GM19438 (cell line): ENCODE results near the gene SH3BP5.
A peak's percentile ranks its signal among the peaks of the same experiment; 100 is the strongest.

Experiments
- ATAC-seq: cut with Tn5 transposase; IDR thresholded peaks from one replicate; pipeline ENCODE4 v1.9.1; 2021; ENCODE audit warnings: low read depth; ENCODE audit not compliant: unreplicated experiment

SH3BP5 gene

GRCh38 chr3:15300323-15301078, 31.9 kb downstream of the SH3BP5 start:
- no peak for ATAC-seq

GRCh38 chr3:15299036-15299435, 33.4 kb downstream of the SH3BP5 start:
- no peak for ATAC-seq

GRCh38 chr3:15298504-15298903, 33.9 kb downstream of the SH3BP5 start:
- no peak for ATAC-seq

DNA sequence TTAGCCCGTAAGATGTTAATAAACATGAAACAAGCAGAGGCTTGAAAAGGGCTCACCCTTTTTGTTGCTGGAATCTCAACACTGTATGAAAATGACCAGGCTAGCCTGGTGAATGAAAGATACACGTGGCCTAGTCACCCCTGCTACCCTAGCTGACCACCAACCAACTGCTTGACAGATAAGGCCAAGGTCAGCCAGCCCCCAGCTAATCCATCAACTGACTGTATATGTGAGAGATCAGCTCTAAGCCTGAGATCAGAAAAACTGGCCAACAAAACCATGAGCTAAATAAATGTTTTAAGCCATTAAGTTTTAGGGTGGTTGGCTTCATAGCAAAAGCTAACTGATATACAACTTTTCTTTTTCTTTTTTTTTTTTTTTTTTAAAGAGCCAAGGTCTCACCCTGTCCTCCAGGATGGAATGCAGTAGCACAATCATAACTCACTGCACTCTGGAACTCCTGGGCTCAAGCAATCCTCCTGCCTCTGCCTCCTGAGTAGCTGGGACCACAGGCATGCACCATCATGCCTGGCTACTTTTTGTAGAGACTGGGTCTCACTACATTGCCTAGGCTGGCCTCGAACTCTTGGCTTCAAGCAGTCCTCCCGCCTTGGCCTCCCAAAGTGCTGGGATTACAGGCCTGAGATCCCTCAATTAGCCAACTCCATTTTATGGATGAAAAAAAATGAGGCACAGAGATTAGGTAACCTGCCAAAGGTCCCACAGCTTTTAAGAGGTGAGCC, 34.6 kb downstream of the SH3BP5 start:
- ATAC-seq: no peak

DNA sequence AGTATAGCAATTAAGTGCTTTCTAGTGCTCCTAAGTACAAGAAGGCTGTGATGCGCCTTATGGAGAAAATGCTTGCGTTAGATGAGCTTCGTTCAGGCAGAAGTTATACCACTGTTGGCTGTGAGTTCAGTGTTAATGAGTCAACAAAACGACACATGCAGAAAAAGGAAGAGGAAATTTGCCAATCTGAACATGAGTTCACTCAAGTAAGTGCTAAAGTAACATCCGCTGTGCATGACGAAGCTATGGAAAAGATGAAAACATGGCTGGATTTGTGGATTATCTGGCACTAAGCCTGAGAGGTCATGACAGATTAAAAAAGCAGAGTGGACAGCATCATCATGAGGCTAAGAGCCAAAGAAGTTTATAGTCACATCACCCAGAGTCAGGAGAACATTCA, 36.9 kb downstream of the SH3BP5 start:
- no peak for ATAC-seq

- no peak for ATAC-seq
Observed at GRCh38 chr3:15294929-15295328, 37.5 kb downstream of the SH3BP5 start.

GRCh38 chr3:15292765-15293522, 39.4 kb downstream of the SH3BP5 start:
- ATAC-seq: no peak

DNA sequence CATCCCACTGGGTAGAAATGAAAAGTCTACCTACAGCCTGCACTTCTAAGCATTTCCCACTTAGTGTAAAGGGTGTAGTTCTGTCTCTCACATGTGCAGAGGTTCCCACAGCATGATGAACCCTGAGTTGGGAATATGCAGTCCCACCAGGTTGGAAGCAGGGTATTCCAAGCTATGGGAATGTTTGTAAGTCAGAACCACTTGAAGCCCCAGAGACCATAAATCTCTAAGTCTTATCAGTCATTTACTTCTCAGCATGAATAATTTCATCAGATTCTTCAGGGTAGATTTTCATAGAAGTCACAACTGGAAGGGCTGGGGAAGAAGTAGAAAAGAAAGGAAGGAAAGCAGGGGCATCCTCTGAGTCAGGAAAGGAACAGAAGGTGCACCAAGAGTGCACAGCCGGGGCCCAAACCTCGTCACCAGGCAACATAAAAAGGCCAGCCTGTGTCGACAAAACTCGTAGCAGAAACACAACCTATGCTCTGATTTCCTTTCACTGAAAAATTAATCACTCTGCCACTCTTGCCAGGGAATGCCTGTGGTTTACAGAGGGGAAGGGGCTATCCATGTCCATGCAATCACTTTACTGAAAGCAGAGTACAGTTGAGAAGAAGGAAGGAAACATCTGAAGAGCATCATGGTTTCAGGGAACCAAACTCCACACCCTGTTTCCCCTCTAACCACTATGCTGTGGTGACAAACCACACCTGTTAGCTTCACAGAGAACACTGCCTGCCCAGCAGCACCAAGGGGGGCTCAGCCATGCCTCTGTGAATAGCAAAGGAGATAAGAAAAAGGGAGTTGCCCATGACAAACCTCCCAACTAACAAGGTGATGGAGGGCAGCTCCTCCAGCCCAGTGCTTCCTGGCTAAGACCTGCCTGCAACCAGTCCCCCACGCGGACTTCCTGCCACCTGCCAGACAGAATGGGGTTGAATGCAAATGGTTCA, 40.5 kb downstream of the SH3BP5 start:
- ATAC-seq: peak; percentile 88

DNA sequence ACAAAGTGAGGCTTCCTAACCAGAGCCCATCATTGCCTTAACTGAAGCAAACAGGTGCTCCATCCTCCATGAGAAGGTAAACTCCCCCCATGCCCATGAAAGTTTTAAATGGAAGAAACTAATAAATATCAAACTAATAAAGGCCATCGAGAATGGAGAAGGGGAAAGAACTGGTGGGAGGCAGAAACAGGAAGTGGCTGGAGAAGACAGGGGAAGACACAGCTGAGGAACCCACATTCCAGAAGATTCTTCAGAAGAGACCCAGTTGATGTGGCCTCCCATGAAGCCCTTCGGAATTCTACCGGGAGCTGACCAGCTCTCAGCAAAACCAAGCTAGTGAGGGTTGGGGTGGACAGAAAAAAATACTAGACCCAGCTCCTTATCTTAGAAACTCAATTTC, 41.6 kb downstream of the SH3BP5 start:
- no peak for ATAC-seq

GRCh38 chr3:15289661-15290060, 42.7 kb downstream of the SH3BP5 start:
- ATAC-seq: no peak

DNA sequence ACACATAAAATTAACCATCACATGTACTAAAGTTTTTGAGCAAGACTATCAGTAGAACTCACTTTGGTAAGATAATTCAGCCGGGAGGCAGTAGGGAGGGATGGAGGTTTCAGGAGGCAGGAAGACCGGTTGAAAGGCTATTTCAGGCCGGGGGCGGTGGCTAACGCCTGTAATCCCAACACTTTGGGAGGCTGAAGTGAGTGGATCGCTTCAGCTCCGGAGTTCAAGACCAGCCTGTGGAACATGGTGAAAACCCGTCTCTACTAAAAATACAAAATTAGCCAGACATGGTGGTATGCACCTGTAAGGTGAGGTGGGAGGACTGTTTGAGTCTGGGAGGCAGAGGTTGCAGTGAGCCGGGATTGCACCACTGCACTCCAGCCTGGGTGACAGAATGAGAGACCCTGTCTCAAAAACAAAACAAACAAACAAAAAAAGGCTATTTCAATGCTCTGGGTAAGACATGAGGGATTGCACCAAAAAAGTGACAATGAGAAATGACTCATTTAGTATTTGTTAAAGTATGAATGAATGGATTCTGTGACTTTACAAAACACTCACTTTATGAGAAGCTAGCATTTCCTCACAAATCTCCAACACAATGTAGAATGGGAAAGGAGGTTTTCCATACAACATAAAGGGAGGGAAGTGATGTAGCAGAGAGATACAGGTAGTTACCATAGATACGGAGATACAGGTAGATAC, 43.9 kb downstream of the SH3BP5 start:
- ATAC-seq: no peak

- ATAC-seq: no peak
Observed at GRCh38 chr3:15287565-15288330, 44.6 kb downstream of the SH3BP5 start.

- ATAC-seq: no peak
Observed at GRCh38 chr3:15286022-15286421, 46.4 kb downstream of the SH3BP5 start.

- ATAC-seq: no peak
Observed at GRCh38 chr3:15284121-15284889, 48.1 kb downstream of the SH3BP5 start.

- ATAC-seq: no peak
Observed at GRCh38 chr3:15283702-15284101, 48.7 kb downstream of the SH3BP5 start.

- no peak for ATAC-seq
Observed at GRCh38 chr3:15281817-15282216, 50.6 kb downstream of the SH3BP5 start.

DNA sequence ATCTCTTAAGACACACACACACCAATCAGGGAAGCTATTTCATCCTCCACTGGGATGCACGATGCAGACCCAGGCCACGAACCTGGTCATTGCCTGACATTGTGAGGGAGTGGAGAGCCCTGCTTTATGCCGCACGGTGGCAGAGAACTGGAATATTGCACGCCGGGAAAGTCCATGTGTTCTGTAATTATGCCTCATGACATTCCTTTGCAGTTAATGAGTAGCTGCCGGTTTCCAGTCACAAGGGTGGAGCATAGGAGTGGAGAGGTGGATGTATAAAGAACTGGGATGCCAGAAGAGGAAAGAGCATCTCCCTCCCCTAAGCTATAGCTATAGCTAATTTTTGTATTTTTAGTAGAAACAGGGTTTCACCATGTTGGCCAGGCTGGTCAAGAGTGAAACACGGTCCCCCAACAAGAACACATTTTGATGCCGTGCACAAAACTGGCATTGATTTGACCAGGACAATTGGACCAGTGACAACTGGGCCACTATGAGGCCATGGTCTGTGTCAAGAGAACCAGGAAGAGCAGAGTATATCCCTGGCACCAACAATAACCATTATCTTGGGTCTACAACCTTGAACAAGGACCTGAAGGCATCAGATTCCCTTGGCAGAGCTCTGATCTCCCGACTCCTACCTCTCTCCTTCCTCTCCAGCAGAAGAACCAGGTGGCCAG, 51.4 kb downstream of the SH3BP5 start:
- no peak for ATAC-seq
